HepG2 (cell line): ENCODE measurements around the gene HOXD4. TPM values are rescaled to one million over a fixed set of nuclear protein-coding genes. Genes with fewer than 3 reads are reported as not detected.

Experiments used
- AGO2 ChIP-seq: fragments of 200-400 bp; formaldehyde crosslinking; optimal IDR thresholded peaks from 2 replicates; pipeline ENCODE3; 2017; ENCODE audit warnings: mild to moderate bottlenecking, low read depth, low read length, moderate library complexity
- ATAD3A ChIP-seq: sonication (generic); formaldehyde crosslinking; IDR thresholded peaks from 2 replicates; pipeline ENCODE4 v1.4.0; 2020; ENCODE audit warnings: missing genetic modification reagents
- ATM ChIP-seq: fragments of 450-650 bp; IDR thresholded peaks from 2 replicates; pipeline ENCODE4 v1.7.1; 2017; ENCODE audit warnings: mild to moderate bottlenecking, borderline replicate concordance
- MYC ChIP-seq: sonication (generic); formaldehyde crosslinking; IDR thresholded peaks from 2 replicates; pipeline ENCODE4 v1.9.0; 2021; ENCODE audit warnings: missing genetic modification reagents, borderline replicate concordance
- ONECUT2 ChIP-seq: sonication (generic); formaldehyde crosslinking; IDR thresholded peaks from 2 replicates; pipeline ENCODE4 v1.4.0; 2020; ENCODE audit warnings: missing genetic modification reagents
- RFX3 ChIP-seq: IDR thresholded peaks from 2 replicates; pipeline ENCODE4 v1.6.1; 2016; ENCODE audit warnings: missing biosample characterization, missing genetic modification reagents
- RFX5 ChIP-seq: IDR thresholded peaks from 2 replicates; pipeline ENCODE4 v1.6.1; 2011; ENCODE audit warnings: low read depth, low read length, improper control_type of control experiment
- SALL2 ChIP-seq: sonication (generic); formaldehyde crosslinking; IDR thresholded peaks from 2 replicates; pipeline ENCODE4 v1.8.1; 2023; ENCODE audit warnings: mild to moderate bottlenecking, missing genetic modification reagents, inconsistent platforms
- SETDB1 ChIP-seq: sonication (generic); formaldehyde crosslinking; IDR thresholded peaks from 2 replicates; pipeline ENCODE4 v1.5.1; 2020; ENCODE audit warnings: missing genetic modification reagents, mild to moderate bottlenecking, borderline replicate concordance
- SP2 ChIP-seq: sonication (generic); formaldehyde crosslinking; IDR thresholded peaks from 2 replicates; pipeline ENCODE4 v1.5.1; 2020; ENCODE audit warnings: mild to moderate bottlenecking, missing genetic modification reagents
- SUZ12 ChIP-seq: fragments of 150-350 bp; IDR thresholded peaks from 2 replicates; pipeline ENCODE4 v1.6.1; 2014; ENCODE audit warnings: low read depth, low read length
- TAF15 ChIP-seq: fragments of 200-400 bp; formaldehyde crosslinking; IDR thresholded peaks from one replicate; pipeline ENCODE4 v1.6.1; 2018; ENCODE audit warnings: mild to moderate bottlenecking, low read depth, low read length; ENCODE audit not compliant: poor library complexity, severe bottlenecking
- TCF7 ChIP-seq: sonication (generic); IDR thresholded peaks from 2 replicates; pipeline ENCODE4 v1.6.1; 2016; ENCODE audit warnings: antibody characterized with exemption, low read depth
- ZFP37 ChIP-seq: sonication (generic); formaldehyde crosslinking; IDR thresholded peaks from 2 replicates; pipeline ENCODE4 v1.4.0; 2020; ENCODE audit warnings: missing genetic modification reagents, borderline replicate concordance
- ZFP82 ChIP-seq: sonication (generic); formaldehyde crosslinking; IDR thresholded peaks from 2 replicates; pipeline ENCODE4 v1.5.1; 2020; ENCODE audit warnings: mild to moderate bottlenecking, missing genetic modification reagents, borderline replicate concordance
- ZFX ChIP-seq: sonication (generic); formaldehyde crosslinking; IDR thresholded peaks from 2 replicates; pipeline ENCODE4 v1.4.0; 2020; ENCODE audit warnings: mild to moderate bottlenecking, low read depth, missing genetic modification reagents, moderate library complexity
- ZNF124 ChIP-seq: sonication (generic); formaldehyde crosslinking; IDR thresholded peaks from 2 replicates; pipeline ENCODE4 v1.4.0; 2020; ENCODE audit warnings: missing genetic modification reagents
- ZNF264 ChIP-seq: sonication (generic); formaldehyde crosslinking; IDR thresholded peaks from 2 replicates; pipeline ENCODE4 v1.4.0; 2020; ENCODE audit warnings: missing genetic modification reagents
- ZNF33B ChIP-seq: sonication (generic); formaldehyde crosslinking; IDR thresholded peaks from 2 replicates; pipeline ENCODE4 v1.5.1; 2020; ENCODE audit warnings: mild to moderate bottlenecking, missing genetic modification reagents
- ZNF674 ChIP-seq: sonication (generic); formaldehyde crosslinking; IDR thresholded peaks from 2 replicates; pipeline ENCODE4 v1.5.0; 2020; ENCODE audit warnings: low read depth, mild to moderate bottlenecking, missing genetic modification reagents
- ZNF740 ChIP-seq: sonication (generic); formaldehyde crosslinking; IDR thresholded peaks from 2 replicates; pipeline ENCODE4 v1.4.0; 2020; ENCODE audit warnings: missing genetic modification reagents
- ZNF761 ChIP-seq: sonication (generic); formaldehyde crosslinking; conservative IDR thresholded peaks from 2 replicates; pipeline ENCODE4 v1.4.0; 2020; ENCODE audit warnings: mild to moderate bottlenecking, missing genetic modification reagents
- ZNF773 ChIP-seq: sonication (generic); formaldehyde crosslinking; IDR thresholded peaks from 2 replicates; pipeline ENCODE4 v1.4.0; 2020; ENCODE audit warnings: missing genetic modification reagents, borderline replicate concordance
- ZNF776 ChIP-seq: sonication (generic); formaldehyde crosslinking; IDR thresholded peaks from 2 replicates; pipeline ENCODE4 v1.4.0; 2020; ENCODE audit warnings: mild to moderate bottlenecking, missing genetic modification reagents
- ZNF792 ChIP-seq: IDR thresholded peaks from 2 replicates; pipeline ENCODE4 v1.6.1; 2016
- ZSCAN29 ChIP-seq: sonication (generic); formaldehyde crosslinking; conservative IDR thresholded peaks from 2 replicates; pipeline ENCODE4 v1.4.0; 2020; ENCODE audit warnings: mild to moderate bottlenecking, missing genetic modification reagents
- polyA plus RNA-seq, 8 experiments: library from polyadenylated mRNA; depleted of rRNA in 3 of 8; stranded (reverse) in 7 of 8; unstranded in 1 of 8; fragments of >200 nt; fragmentation: Illumina TruSeq in 4 of 8; extraction: Trizol in 4 of 8; gene quantifications; 2 replicates each; pipeline versions ENCODE4 v1.2.1 to v1.2.3, GENCODE V29; 2011 to 2016; ENCODE audit warnings: low read depth in 4 of 8, missing spikeins in 1 of 8, mixed read lengths in 1 of 8; ENCODE audit not compliant: insufficient read depth in 1 of 8
- total RNA-seq, 5 experiments: library from RNA; depleted of rRNA; stranded (reverse); fragments of >200 nt; fragmentation: Illumina TruSeq; extraction: Trizol; gene quantifications; 2 replicates each; pipeline ENCODE4 v1.2.3, GENCODE V29; 2016; ENCODE audit warnings: low read depth in 1 of 5
- TF ChIP-seq, protein P1 (sequence below): IDR thresholded peaks from 2 replicates; pipeline ENCODE4 v1.6.1; 2016; ENCODE audit warnings: missing compliant biosample characterization, missing genetic modification reagents, borderline replicate concordance
- TF ChIP-seq, protein P2 (sequence below): sonication (generic); formaldehyde crosslinking; IDR thresholded peaks from 2 replicates; pipeline ENCODE4 v1.4.0; 2020; ENCODE audit warnings: missing genetic modification reagents
- TF ChIP-seq, protein P3 (sequence below): IDR thresholded peaks from 2 replicates; pipeline ENCODE4 v1.6.1; 2016; ENCODE audit warnings: low read depth

Gene HOXD4
- total and polyA plus RNA-seq, 2 of the 13 experiments (the other 11 are each of a cell fraction or from before 2014, with no cell fraction given) = not detected

DNA sequence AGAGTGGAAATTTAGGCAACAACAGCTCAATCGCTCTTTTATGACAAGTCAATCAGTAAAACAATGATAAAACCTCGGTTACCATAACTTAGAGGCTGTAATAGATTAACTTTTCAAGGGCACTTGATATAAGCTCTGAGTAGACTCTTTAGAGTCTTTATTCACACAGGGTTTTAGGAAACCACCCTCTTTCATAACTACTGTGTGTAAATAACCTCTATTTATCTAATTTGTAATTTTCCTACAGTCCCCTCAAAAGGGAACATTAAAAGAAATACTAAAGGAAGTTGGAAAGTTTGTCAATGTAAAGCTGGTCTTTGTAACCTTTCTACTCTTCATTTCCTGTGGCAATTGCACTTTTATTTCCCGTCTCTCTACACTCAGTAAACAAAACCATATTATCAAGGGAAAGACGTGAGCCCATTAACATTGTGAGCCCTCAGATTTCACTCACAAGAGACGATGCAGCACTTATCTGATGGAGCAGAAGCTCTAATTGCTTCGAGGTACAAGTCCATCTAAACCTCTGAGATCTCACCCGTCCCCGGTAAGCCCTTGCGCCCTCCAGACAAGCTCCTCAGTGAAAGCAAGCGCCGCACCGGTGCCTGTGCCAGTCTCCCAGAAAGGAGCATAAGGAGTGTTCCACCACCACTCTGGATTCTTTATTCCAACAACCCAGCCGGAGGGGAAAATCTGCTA is 36.0 kb downstream of the HOXD4 start (continued):
- TF ChIP-seq RFX3 (CRISPR knock-in tag) (0 out of 2 replicates have a peak, but pooled peaks have one; percentile 3), ZNF761 (CRISPR knock-in tag) (no peak; the same call in 1 of the 2 replicates), ZNF674 (no peak), ZNF740 (CRISPR knock-in tag) (no peak), ZFP82 (CRISPR knock-in tag) (0 out of 2 replicates have a peak, but pooled peaks have one; percentile 17), ZNF33B (CRISPR knock-in tag) (no peak), SALL2 (CRISPR knock-in tag) (no peak), ZNF792 (CRISPR knock-in tag) (no peak), MYC (CRISPR knock-in tag) (no peak), ATM (no peak), ZNF776 (CRISPR knock-in tag) (no peak), AGO2 (no peak), ZFX (CRISPR knock-in tag) (no peak), ONECUT2 (no peak; the same call in 1 of the 2 replicates), TCF7 (peak; percentile 71), SUZ12 (no peak), ZFP37 (CRISPR knock-in tag) (no peak), ZNF773 (CRISPR knock-in tag) (no peak), ZNF124 (no peak; the same call in 1 of the 2 replicates), SETDB1 (no peak), TAF15 (no peak), RFX5 (no peak), SP2 (CRISPR knock-in tag) (no peak), ATAD3A (no peak), ZSCAN29 (0 out of 2 replicates have a peak, but pooled peaks have one; percentile 35), ZNF264 (no peak)
- TF ChIP-seq, protein P1, sequence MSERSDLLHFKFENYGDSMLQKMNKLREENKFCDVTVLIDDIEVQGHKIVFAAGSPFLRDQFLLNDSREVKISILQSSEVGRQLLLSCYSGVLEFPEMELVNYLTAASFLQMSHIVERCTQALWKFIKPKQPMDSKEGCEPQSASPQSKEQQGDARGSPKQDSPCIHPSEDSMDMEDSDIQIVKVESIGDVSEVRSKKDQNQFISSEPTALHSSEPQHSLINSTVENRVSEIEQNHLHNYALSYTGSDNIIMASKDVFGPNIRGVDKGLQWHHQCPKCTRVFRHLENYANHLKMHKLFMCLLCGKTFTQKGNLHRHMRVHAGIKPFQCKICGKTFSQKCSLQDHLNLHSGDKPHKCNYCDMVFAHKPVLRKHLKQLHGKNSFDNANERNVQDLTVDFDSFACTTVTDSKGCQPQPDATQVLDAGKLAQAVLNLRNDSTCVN (CRISPR knock-in tag) = no peak
- TF ChIP-seq, protein P2, sequence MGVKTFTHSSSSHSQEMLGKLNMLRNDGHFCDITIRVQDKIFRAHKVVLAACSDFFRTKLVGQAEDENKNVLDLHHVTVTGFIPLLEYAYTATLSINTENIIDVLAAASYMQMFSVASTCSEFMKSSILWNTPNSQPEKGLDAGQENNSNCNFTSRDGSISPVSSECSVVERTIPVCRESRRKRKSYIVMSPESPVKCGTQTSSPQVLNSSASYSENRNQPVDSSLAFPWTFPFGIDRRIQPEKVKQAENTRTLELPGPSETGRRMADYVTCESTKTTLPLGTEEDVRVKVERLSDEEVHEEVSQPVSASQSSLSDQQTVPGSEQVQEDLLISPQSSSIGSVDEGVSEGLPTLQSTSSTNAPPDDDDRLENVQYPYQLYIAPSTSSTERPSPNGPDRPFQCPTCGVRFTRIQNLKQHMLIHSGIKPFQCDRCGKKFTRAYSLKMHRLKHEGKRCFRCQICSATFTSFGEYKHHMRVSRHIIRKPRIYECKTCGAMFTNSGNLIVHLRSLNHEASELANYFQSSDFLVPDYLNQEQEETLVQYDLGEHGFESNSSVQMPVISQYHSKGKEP (CRISPR knock-in tag) = no peak
- TF ChIP-seq, protein P3, sequence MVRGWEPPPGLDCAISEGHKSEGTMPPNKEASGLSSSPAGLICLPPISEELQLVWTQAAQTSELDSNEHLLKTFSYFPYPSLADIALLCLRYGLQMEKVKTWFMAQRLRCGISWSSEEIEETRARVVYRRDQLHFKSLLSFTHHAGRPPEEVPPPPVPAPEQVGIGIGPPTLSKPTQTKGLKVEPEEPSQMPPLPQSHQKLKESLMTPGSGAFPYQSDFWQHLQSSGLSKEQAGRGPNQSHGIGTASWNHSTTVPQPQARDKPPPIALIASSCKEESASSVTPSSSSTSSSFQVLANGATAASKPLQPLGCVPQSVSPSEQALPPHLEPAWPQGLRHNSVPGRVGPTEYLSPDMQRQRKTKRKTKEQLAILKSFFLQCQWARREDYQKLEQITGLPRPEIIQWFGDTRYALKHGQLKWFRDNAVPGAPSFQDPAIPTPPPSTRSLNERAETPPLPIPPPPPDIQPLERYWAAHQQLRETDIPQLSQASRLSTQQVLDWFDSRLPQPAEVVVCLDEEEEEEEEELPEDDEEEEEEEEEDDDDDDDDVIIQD (CRISPR knock-in tag) = no peak
